ENCODE data around the gene TRIP11.
A peak's percentile ranks its signal among the peaks of the same experiment; 100 is the strongest.

The TRIP11 gene

GRCh38 chr14:91953170-91953985 is 86.5 kb downstream of the TRIP11 start:
- DNase-seq, result no peak

- peak; percentile 71 for DNase-seq
These were observed 92.2 kb downstream of the TRIP11 start, which contains the start of gene FBLN5 for GRCh38 chr14:91947475-91948184. Gene FBLN5, minus strand, starts transcription at chr14:91947694. Its CDS starts 465 bp downstream, at chr14:91947229.

- peak; percentile 59 for DNase-seq
These were observed 93.0 kb downstream of the TRIP11 start for GRCh38 chr14:91946622-91947474.

DNA sequence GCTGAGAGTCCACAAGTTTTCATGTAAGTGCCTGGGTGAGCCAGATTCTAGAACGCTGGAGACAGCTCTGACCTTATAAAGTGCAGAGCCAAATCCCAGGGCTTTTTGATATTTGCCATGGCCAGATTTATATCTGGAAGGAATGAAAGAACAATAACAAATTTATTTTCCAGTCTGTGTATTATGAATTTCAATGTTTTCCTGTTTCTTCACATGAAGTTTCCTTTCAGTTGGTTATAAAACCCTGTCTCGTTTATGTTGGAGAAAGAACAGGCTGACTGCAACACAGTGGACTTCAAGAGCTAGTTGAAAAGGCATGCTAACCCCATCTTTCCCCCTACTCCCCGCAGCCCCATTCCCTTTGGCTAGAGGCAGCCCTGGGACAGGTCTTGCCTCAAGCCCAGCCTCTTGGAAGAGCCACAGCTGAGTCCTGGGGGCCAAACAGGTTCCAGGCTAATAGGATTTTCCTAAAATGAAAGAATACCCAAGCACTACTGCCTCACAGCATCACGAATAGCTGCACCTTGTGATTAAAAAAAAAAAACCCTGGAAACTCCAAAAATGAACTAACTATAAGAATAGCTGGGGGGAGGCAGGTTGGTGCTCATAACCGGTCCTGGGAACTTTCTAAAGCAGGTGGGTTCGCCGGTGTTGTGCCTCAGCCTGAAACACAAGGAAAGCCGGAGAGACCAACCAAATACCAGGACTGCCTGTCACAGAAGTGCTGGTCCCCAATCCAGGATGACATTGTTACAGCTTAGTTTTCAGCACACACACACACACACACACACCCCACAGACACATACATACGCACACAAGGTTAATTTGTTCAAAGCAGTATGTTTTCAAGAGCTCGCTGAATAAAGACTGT is 93.9 kb downstream of the TRIP11 start:
- DNase-seq, result no peak

GRCh38 chr14:91942946-91943345 is 96.9 kb downstream of the TRIP11 start:
- DNase-seq, result no peak

DNA sequence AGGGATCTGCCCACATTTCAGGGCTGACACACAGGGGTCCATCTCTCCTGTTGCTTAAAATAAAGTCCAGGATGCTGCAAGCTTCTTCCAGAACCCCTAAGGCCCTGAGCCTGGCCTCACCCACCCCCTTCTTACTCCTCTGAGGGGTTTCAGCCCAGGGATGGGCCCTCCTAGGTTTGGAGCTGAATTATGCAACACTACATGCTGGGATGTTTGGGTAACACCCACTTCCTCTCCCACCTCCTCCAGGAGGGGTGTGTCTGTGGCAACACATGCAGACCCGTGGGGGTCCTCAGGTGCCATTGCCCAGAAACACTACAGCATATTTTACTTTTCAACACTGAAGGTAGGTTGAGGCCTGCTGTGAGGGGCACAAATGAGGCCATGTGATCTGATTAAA is 97.7 kb downstream of the TRIP11 start:
- no peak for DNase-seq

DNA sequence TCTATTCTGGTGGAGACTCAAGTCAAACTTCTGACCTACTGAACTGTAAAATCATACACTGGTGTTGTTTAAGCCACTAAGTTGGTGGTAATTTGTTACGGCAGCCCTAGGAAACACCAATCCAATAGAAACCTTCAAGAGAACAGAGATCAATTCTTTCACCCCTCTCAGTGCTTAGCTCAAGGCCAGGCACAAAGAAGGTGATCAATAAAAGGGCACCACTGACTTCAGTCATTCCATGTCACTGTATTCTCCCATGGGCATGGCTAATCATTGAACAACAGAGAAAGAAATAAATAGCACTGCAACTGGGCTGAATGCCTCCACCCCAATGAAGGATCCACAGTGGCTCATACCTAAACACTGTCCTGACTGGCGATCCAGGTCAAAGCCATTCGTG is 99.7 kb downstream of the TRIP11 start:
- no peak for DNase-seq

- no peak for DNase-seq
These were observed 104.3 kb downstream of the TRIP11 start for GRCh38 chr14:91935586-91935985.

DNA sequence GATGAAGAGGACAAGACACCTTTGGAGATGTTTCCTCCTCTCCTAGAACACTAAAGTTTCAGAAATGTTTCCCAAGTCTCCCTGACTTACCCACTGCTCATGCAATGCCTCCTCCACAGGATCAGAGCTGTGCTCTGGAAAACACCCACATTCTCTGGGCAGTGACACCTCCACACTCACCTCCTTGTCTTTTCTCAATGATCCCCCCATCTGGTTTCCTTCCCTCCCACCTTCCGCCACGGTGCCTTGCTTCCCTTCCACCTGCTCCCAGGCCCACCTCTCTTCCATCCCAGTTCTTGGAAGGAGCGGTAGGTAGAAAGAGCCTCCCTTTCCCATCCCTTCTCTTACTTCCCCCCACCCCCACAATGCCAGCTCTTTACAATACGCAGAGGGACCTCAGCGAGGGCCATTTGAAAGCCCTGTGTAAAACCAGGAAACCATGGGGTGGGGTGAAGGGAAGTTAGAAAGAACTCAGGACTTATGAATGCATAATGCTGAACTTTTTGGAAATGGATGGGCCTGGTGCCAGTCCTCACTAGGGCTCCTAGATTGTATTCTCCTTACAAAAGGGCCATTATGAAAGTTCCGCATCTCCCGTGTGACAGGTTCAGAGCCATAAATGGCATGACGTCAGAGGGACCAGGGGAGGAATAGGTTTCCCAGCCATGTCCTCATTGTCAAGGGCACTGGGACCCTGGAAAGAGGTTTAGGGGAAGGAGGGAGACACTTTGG is 105.1 kb downstream of the TRIP11 start:
- no peak for DNase-seq

- DNase-seq, result no peak
These were observed 108.3 kb downstream of the TRIP11 start for GRCh38 chr14:91931478-91932088.

- DNase-seq, result no peak
These were observed 110.2 kb downstream of the TRIP11 start for GRCh38 chr14:91929700-91930099.

GRCh38 chr14:91927800-91928199 is 112.1 kb downstream of the TRIP11 start:
- DNase-seq, result no peak

- no peak for DNase-seq
These were observed 112.7 kb downstream of the TRIP11 start for GRCh38 chr14:91927191-91927590.

- DNase-seq, result no peak
These were observed 113.5 kb downstream of the TRIP11 start for GRCh38 chr14:91926131-91926890.

GRCh38 chr14:91925727-91926121 is 114.1 kb downstream of the TRIP11 start:
- DNase-seq, result no peak

GRCh38 chr14:91925001-91925726 is 114.7 kb downstream of the TRIP11 start:
- no peak for DNase-seq

GRCh38 chr14:91920526-91920925 is 119.3 kb downstream of the TRIP11 start:
- DNase-seq, result no peak

- DNase-seq, result no peak
These were observed 120.0 kb downstream of the TRIP11 start for GRCh38 chr14:91919814-91920213.

GRCh38 chr14:91918186-91918883 is 121.5 kb downstream of the TRIP11 start:
- DNase-seq, result no peak
